IPS-15b (cell line): ENCODE results near the gene PRRT1.
A peak's percentile ranks its signal among the peaks of the same experiment; 100 is the strongest.
"Not testable (repeated sequence)": the region's sequence is repeated elsewhere in the genome, so short reads cannot be mapped to it uniquely, and the experiment has no call there.

Experiments
- H3K27me3 ChIP-seq: one replicate; pipeline ENCODE4 v1.6.1; 2013; ENCODE audit warnings: low read length; ENCODE audit not compliant: control insufficient read depth, insufficient read depth
- H3K36me3 ChIP-seq: one replicate; pipeline ENCODE4 v1.6.1; 2013; ENCODE audit warnings: low read length; ENCODE audit not compliant: control insufficient read depth, insufficient read depth
- H3K4me1 ChIP-seq: one replicate; pipeline ENCODE4 v1.6.1; 2013; ENCODE audit warnings: mild to moderate bottlenecking, low read length; ENCODE audit not compliant: control insufficient read depth, insufficient read depth
- H3K4me3 ChIP-seq: one replicate; pipeline ENCODE4 v1.5.1; 2013; ENCODE audit warnings: low read depth, low read length
- H3K9ac ChIP-seq: one replicate; pipeline ENCODE4 v1.6.1; 2013; ENCODE audit warnings: low read depth, mild to moderate bottlenecking, low read length
- H3K9me3 ChIP-seq: one replicate; pipeline ENCODE4 v1.6.1; 2013; ENCODE audit warnings: mild to moderate bottlenecking, low read length; ENCODE audit not compliant: control insufficient read depth, insufficient read depth

The PRRT1 gene

GRCh38 chr6:32109114-32109764 lies 42.5 kb downstream of the PRRT1 start, which contains the start of gene TNXB:
TSS of gene TNXB (minus strand) at chr6:32109338. CDS start at chr6:32098198, 11,140 bp downstream.
- no peaks in the 10 kb centered on the region for H3K9me3 ChIP-seq
- H3K9ac ChIP-seq = peak within 1 kb of the TSS; percentile 70
- H3K36me3 ChIP-seq = no peaks in the 10 kb centered on the region
- peaks cover 10% of the 10 kb centered on the region for H3K4me1 ChIP-seq
- peak within 1 kb of the TSS; percentile 32 for H3K4me3 ChIP-seq
- H3K27me3 ChIP-seq = peaks cover 17% of the 10 kb centered on the region

- Histone ChIP-seq H3K9me3 (no peaks in the 10 kb centered on the region), H3K36me3 (no peaks in the 10 kb centered on the region), H3K9ac (peak overlapping the region; percentile 70), H3K4me1 (peaks cover 10% of the 10 kb centered on the region), H3K27me3 (peaks cover 17% of the 10 kb centered on the region), H3K4me3 (peak overlapping the region; percentile 32)
These were observed 43.0 kb downstream of the PRRT1 start for GRCh38 chr6:32108727-32109113.

- Histone ChIP-seq H3K4me3 (peak overlapping the region; percentile 32), H3K36me3 (no peaks in the 10 kb centered on the region), H3K27me3 (peaks cover 17% of the 10 kb centered on the region), H3K9me3 (no peaks in the 10 kb centered on the region), H3K9ac (peak overlapping the region; percentile 70), H3K4me1 (peaks cover 10% of the 10 kb centered on the region)
These were observed 43.6 kb downstream of the PRRT1 start for GRCh38 chr6:32108094-32108627.

GRCh38 chr6:32107406-32107805 lies 44.3 kb downstream of the PRRT1 start:
- Histone ChIP-seq H3K36me3 (no peaks in the 10 kb centered on the region), H3K27me3 (peaks cover 17% of the 10 kb centered on the region), H3K9me3 (no peaks in the 10 kb centered on the region), H3K9ac (no peak overlapping the region), H3K4me1 (peaks cover 10% of the 10 kb centered on the region), H3K4me3 (no peak overlapping the region)

GRCh38 chr6:32105433-32105832 lies 46.3 kb downstream of the PRRT1 start:
- H3K9me3 ChIP-seq = no peaks in the 10 kb centered on the region
- no peak overlapping the region for H3K4me3 ChIP-seq

GRCh38 chr6:32102255-32102654 lies 49.5 kb downstream of the PRRT1 start:
- Histone ChIP-seq H3K9ac (no peak overlapping the region), H3K27me3 (no peaks in the 10 kb centered on the region), H3K36me3 (no peaks in the 10 kb centered on the region), H3K9me3 (no peaks in the 10 kb centered on the region), H3K4me1 (no peaks in the 10 kb centered on the region), H3K4me3 (no peak overlapping the region)

More at GRCh38 chr6:32105433-32105832, 46.3 kb downstream of the PRRT1 start:
- H3K9ac ChIP-seq = no peak overlapping the region
- no peaks in the 10 kb centered on the region for H3K36me3 ChIP-seq
- peaks cover 17% of the 10 kb centered on the region for H3K27me3 ChIP-seq
- peaks cover 10% of the 10 kb centered on the region for H3K4me1 ChIP-seq

- H3K27me3 ChIP-seq, H3K9me3 ChIP-seq, H3K4me3 ChIP-seq, H3K36me3 ChIP-seq, H3K4me1 ChIP-seq, H3K9ac ChIP-seq: not testable (repeated sequence)
These were observed 51.5 kb downstream of the PRRT1 start for GRCh38 chr6:32100251-32100650.
